ENCODE data around the gene BASP1. TPM values are rescaled to one million over a fixed set of nuclear protein-coding genes. Genes with fewer than 3 reads are reported as not detected.

Gene BASP1
- total and polyA plus RNA-seq, 7 donors, result 0.64 to 1.9 (median 1.1) TPM

DNA sequence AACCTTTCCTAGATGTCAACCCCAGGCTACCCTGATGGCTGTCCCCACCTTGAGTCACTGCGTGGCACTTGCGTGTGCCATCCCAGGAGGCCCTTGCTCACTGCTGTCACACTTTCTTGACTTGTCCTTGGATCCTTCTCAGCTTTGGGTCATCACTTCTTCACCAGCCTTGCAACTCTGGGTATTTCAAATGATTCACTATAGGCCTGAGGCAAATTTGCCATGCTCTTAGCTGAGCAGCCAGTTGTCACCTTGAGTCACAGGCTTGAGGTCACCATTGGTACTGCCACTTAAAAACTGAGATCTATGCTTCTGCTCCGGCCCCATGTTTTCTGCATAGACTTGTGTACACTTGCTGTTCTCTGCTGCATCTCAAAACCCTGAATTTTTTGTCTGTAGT, 84.7 kb downstream of the BASP1 start:
- DNase-seq (no peak), ATAC-seq (no peak)
- Histone ChIP-seq H3K27ac (no peak overlapping the region), H3K27me3 (ENCODE audit: insufficient read depth in 3 of 3, low read length in 2 of 3) (no peaks in the 10 kb centered on the region), H3K9me3 (no peaks in the 10 kb centered on the region), H3K4me3 (no peak overlapping the region), H3K4me1 (no peaks in the 10 kb centered on the region), H3K36me3 (ENCODE audit: insufficient read depth in 1 of 2, low read depth in 1 of 2) (no peaks in the 10 kb centered on the region)
- 93 to 97% (median 95%) methylated on average over 3 of the region's 3 CpGs for WGBS, 3 donors
- TF ChIP-seq, protein P1, sequence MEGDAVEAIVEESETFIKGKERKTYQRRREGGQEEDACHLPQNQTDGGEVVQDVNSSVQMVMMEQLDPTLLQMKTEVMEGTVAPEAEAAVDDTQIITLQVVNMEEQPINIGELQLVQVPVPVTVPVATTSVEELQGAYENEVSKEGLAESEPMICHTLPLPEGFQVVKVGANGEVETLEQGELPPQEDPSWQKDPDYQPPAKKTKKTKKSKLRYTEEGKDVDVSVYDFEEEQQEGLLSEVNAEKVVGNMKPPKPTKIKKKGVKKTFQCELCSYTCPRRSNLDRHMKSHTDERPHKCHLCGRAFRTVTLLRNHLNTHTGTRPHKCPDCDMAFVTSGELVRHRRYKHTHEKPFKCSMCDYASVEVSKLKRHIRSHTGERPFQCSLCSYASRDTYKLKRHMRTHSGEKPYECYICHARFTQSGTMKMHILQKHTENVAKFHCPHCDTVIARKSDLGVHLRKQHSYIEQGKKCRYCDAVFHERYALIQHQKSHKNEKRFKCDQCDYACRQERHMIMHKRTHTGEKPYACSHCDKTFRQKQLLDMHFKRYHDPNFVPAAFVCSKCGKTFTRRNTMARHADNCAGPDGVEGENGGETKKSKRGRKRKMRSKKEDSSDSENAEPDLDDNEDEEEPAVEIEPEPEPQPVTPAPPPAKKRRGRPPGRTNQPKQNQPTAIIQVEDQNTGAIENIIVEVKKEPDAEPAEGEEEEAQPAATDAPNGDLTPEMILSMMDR (IDR thresholded peaks at IDR 0.05), result no peak
- intact Hi-C loops (cut with DNase I), result no loop called here

DNA sequence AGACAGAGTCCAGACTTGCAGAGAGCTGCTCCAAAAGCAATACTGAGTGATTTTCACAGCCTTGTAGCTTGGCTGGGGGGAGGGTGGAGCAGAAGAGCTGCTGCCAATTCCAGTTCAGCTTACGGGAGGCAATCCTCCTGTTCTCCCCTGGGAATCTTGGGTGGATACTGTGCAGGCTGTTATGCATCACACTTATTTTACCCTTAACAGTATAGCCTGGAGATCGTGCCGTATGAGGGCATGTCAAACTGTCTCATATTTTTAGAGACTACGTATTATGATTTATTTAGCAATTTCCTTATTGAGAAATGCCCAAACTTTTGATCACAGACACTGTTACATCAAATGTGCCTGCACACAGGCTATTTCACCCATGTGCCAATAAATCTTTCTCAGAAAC, 85.2 kb downstream of the BASP1 start:
- no peak for DNase-seq
- intact Hi-C loops (cut with DNase I), result no loop called here
- no peak overlapping the region for H3K4me3 ChIP-seq
- TF ChIP-seq, protein P1 (IDR thresholded peaks at IDR 0.05), result no peak
- H3K36me3 ChIP-seq (ENCODE audit: insufficient read depth in 1 of 2, low read depth in 1 of 2), result no peaks in the 10 kb centered on the region
- WGBS, 3 donors, result 31 to 33% (median 32%) methylated on average over 4 of the region's 4 CpGs
- ATAC-seq, result no peak
- H3K27me3 ChIP-seq (ENCODE audit: insufficient read depth in 3 of 3, low read length in 2 of 3), result no peaks in the 10 kb centered on the region
- no peaks in the 10 kb centered on the region for H3K4me1 ChIP-seq
- H3K9me3 ChIP-seq, result no peaks in the 10 kb centered on the region
- no peak overlapping the region for H3K27ac ChIP-seq

DNA sequence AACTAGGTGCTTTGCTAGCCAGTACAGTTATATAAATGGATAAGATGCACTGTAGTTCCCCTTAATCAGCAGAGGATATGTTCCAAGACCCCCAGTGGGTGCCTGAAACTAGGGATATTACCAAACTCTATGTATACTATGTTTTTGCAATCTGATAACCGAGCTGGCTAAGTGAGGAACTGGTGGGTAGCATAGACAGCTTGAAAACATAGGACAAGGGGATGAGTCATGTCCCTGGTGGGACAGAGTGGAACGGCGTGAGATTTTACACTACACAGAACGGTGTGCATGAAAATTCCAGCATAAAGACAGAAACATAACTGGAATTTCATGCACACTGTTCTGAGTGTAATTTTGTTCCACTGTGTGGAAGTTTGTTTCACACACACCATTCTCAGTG, 86.9 kb downstream of the BASP1 start:
- intact Hi-C loops (cut with DNase I), result no loop called here
- no peak overlapping the region for H3K27ac ChIP-seq
- WGBS, 3 donors, result 14 to 23% (median 15%) methylated on average over 4 of the region's 4 CpGs
- H3K4me3 ChIP-seq, result no peak overlapping the region
- no peaks in the 10 kb centered on the region for H3K27me3 ChIP-seq (ENCODE audit: insufficient read depth in 3 of 3, low read length in 2 of 3)
- H3K4me1 ChIP-seq, result no peaks in the 10 kb centered on the region
- no peak for ATAC-seq
- no peak for DNase-seq
- no peaks in the 10 kb centered on the region for H3K9me3 ChIP-seq
- no peaks in the 10 kb centered on the region for H3K36me3 ChIP-seq (ENCODE audit: insufficient read depth in 1 of 2, low read depth in 1 of 2)
- TF ChIP-seq, protein P1 (IDR thresholded peaks at IDR 0.05), result no peak

DNA sequence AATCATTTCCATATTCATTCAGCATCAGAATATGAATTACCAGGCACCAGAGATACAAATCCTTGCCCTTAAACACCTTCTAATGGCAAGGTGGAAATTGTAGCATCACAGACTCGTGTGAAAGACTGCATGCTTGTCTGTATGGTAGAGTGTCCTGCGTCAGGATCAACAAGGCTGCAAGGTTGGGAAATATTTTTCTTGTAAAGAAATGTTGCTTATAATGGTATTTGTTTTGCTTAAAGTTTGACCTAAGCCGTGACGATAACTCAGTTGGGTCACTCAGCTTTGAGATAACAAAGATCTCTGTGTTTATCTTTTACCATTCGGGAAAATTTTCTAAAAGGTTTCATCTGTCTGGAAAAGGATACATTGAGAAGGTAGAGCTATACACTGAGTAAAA, 87.6 kb downstream of the BASP1 start:
- Histone ChIP-seq H3K27me3 (ENCODE audit: insufficient read depth in 3 of 3, low read length in 2 of 3) (no peaks in the 10 kb centered on the region), H3K27ac (no peak overlapping the region), H3K4me1 (no peaks in the 10 kb centered on the region), H3K36me3 (ENCODE audit: insufficient read depth in 1 of 2, low read depth in 1 of 2) (no peaks in the 10 kb centered on the region), H3K4me3 (no peak overlapping the region), H3K9me3 (no peaks in the 10 kb centered on the region)
- TF ChIP-seq, protein P1 (IDR thresholded peaks at IDR 0.05), result no peak
- intact Hi-C loops (cut with DNase I), result no loop called here
- ATAC-seq (no peak), DNase-seq (no peak)
- 62 to 69% (median 66%) methylated on average over 5 of the region's 5 CpGs for WGBS, 3 donors

DNA sequence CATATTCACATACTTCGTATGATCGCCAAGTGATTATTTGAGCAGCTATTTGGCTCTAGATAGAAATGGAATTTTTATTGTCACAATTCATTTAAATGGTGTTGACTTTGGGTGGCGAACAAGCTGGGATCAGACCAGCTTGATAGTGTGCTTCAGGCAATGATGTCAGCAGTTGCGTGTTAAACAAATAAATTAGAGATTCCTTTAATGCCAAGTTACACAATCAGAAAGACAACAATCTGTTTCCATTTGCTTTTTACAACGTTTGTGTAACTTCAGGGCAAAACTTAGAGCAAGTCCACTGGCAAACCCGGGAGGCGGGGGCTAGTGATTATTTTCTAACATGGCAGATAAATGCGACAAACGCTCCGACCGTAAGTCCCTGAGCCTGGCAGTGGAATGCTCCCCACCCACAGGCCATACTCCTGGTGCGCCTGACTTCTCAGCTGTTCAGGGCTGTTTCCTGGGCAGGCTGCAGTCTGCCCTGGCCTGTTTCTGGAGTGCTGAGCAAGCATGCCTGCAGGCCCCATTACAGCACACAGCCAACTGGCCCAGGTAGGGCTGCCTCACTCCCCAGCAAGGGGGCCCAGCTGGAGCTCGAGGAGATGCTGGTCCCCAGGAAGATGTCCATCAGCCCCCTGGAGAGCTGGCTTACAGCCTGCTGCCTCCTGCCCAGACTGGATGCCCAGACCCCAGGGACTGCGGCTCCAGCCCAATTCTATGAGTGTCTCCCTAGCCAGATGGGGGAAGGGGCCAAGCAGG, 88.7 kb downstream of the BASP1 start:
- no peak for ATAC-seq
- WGBS, 3 donors, result 76 to 78% (median 77%) methylated on average over 14 of the region's 14 CpGs
- H3K4me3 ChIP-seq, result no peak overlapping the region
- TF ChIP-seq, protein P1 (IDR thresholded peaks at IDR 0.05), result no peak
- no peaks in the 10 kb centered on the region for H3K27me3 ChIP-seq (ENCODE audit: insufficient read depth in 3 of 3, low read length in 2 of 3)
- intact Hi-C loops (cut with DNase I), result no loop called here
- DNase-seq, result no peak
- H3K9me3 ChIP-seq, result no peaks in the 10 kb centered on the region
- H3K27ac ChIP-seq, result no peak overlapping the region
- no peaks in the 10 kb centered on the region for H3K4me1 ChIP-seq
- H3K36me3 ChIP-seq (ENCODE audit: insufficient read depth in 1 of 2, low read depth in 1 of 2), result no peaks in the 10 kb centered on the region
